DMS114 treated with DMSO at 0.1 percent for 48 hours (cell line): ENCODE data around the gene SERPINA10.
"Not testable (repeated sequence)": the region's sequence is repeated elsewhere in the genome, so short reads cannot be mapped to it uniquely, and the experiment has no call there.

Experiments
- DNase-seq: peaks from one replicate; lab custom pipeline; 2025; ENCODE audit not compliant: unreplicated experiment; lab: John Stamatoyannopoulos, UW

Gene SERPINA10

DNA sequence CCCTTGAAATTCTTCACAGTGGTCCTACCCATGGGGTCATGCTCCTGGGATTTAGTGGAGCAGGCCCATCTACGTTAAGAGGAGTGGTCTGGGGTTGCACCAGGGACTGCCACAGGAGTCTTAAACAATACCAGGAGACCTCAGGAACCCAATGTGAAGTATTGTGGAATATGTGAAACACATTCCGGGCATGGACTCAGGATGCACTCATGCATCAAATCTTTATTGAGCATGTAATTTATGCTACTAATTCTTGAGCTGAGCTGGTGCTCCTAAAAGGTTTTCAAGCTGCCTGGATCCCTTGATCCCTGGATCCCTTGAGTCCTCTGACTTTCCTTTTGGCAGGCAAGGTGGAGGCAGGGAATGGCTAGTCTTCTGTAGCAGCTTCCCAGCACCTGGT is 8.8 kb downstream of the SERPINA10 start:
- no peak for DNase-seq

DNA sequence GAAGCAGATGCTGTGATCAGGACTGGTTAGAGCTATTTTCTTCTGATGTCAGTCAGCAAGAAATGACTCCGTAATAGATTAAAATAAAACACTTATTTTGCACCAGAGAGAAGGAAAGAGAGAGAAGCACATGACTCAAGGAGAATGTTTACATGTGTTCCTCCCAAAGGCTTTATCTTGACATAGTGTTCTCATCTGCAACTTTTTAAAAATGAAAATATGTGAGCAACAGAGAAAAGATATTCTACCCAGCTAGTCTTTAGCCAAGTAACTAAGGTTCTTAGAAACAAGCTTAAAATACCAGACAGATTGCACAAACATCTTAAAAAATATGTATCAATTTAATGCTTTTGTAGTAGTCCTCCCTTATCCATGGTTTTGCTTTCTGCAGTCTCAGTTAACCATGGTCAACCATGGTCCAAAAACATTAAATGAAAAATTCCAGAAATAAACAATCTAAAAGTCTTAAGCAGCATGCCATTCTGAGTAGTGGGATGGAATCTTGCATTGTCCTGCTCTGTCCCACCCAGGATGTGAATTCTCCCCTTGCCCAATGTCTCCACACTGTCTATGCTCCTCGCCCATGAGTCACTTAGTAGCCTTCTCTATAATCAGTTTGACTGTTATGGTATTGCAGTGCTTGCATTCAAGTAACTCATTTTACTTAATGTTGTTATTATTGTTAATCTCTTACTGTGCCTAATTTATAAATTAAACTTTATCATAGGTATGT is 9.9 kb downstream of the SERPINA10 start:
- no peak for DNase-seq

DNA sequence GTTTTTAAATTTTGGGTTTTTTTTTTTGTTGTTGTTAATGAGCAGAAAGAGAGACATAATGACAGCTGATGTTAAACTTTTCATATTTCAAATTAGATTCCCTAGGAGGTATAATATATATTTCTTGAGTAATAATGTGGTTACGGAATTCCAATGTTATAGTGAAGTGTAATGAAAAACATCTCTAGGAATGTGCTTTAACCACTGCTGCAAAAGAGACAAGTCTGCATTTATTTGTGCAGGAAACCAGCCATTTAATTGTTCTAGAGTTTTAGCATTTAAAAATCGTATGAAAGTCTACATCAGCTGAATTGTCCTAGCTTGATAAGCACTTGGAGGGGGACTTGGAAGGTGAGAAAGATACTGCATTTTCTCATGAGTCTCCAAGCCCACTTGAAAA is 14.3 kb downstream of the SERPINA10 start:
- no peak for DNase-seq

DNA sequence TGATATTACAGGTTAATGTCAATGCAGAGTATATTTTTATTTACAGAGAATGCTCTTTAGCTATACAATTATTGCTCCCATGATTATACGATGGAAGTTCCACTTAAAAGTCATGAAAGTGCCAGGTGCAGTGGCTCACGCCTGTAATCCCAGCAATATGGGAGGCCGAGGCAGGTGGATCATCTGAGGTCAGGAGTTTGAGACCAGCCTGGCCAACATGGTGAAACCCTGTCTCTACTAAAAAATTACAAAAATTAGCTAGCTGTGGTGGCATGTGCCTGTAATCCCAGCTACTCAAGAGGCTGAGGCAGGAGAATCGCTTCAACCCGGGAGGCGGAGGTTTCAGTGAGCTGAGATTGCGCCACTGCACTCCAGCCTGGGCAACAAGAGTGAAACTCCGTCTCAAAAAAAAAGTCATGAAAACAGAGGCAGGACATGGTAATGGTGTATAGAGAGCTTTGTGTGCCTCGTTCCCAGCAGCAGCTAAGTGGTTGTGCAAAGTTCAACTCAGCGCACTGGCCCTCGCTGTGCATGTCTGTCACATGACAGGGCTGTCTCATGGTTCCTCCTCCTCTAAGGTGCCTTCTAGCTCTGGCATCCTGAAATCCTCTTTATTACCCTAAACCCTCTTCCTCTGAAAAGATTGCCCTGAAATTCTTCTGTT is 16.0 kb downstream of the SERPINA10 start:
- not testable (repeated sequence) for DNase-seq

DNA sequence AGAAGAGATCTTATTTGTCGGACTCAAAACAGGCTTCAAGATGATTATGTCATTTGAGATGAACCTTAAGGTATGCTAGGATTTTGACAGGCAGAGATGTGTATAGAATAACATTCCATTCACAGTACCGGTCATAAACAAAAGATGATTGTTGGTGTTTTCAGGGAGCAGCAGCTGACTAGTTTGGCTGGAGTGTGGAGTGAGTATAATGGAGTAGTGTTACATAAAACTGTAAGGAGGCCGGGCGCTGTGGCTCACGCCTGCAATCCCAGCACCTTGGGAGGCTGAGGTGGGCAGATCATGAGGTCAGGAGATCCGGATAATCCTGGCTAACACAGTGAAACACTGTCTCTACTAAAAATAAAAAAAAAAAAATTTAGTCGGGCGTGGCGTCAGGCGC is 23.9 kb downstream of the SERPINA10 start:
- no peak for DNase-seq

DNA sequence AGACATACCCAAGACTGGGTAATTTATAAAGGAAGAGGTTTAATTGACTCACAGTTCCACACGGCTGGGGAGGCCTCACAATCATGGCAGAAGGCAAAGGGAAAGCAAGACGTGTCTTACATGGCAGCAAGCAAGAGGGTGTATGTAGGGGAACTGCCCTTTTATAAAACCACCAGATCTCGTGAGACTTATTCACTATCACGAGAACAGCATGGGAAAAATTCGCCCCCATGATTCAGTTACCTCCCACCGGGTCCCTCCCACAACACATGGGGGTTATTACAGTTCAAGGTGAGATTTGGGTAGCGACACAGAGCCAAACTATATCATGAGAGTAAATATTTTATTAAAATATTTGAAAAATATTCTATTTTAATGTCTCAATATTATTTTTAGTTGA is 24.5 kb downstream of the SERPINA10 start:
- DNase-seq: not testable (repeated sequence)

DNA sequence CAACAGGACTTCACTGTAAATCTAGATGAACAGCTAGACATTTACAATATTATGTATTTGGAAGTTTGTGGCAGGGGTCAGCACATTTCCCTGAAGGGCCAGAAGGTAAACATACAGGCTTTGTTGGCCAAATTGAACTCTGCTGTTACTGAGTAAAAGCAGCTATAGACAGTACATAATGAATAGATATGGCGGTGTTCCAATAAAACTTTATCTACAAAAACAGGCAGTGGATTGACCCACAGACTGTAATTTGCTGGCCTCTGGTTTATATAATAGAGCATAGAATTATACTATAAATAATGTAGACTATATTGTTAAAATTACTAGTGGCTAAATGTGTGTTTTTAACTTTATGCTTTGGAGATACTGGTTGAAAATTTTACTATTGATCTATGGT is 25.7 kb downstream of the SERPINA10 start:
- DNase-seq: no peak

DNA sequence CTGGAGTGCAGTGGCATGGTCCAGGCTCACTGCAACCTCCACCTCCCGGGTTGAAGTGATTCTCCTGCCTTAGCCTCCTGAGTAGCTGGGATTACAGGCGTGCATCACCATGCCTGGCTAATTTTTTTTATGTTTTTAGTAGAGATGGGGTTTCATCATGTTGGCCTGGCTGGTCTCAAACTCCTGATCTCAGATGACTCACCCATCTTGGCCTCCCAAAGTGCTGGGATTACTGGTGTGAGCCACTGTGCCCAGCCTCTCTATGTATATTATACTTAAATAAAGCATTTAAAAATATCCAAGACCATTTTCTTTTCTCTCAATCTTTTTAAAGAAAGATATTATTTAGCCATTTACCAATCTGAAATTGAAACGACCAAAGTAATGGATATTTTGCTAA is 28.9 kb downstream of the SERPINA10 start:
- DNase-seq: not testable (repeated sequence)

DNA sequence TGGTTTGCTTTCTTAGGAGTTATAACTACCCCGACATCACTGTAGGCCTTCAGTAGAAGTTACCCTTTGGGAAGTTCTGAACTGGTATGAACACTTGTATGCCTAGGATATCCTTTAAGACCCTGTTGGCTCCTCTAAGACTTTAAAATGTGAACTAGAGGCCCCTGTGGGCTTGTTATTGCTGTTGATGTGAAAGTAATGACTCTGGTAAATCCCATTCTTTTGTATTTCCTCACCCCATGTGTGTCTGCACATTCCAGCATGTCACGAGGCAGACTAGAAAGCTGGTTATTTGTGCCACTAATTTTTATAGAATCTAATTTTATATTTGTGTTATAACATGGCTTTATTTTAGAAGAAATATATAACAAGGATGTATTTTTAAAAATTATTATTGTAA is 48.9 kb downstream of the SERPINA10 start:
- DNase-seq: no peak

DNA sequence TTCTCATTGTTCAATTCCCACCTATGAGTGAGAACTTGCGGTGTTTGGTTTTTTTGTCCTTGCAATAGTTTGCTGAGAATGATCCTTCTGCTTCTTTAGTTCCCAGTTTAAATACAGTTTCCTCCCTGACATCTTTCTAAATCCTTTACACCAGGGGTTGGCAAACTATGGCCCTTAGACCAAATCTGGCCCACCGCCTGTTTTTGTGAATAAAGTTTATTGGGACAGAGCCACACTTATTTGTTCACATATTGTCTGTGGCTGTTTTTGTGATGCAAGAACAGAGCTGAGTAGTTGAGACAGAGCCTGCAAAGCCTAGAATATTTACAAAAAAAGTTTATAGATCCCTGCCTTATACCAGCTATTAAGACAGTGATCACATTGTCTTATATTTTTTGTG is 53.7 kb downstream of the SERPINA10 start:
- DNase-seq: no peak

DNA sequence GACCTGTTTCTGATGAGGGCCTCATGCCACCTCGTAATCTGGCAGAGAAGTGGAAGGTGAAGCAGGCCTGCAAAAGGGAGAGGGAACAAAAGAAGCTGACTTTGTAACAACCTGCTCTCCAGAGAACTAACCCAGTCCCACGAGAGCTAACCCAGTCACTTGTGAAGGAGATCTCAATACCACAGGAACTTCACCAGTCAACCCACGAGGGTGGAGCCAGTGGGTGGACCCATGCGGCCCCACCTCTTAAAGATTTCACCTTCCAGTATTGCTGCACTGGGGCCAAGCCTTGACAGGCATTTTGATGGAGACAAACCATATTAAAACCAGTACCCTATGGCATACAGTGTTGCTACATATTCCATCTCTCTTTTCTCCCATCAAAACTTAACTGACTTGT is 55.1 kb downstream of the SERPINA10 start:
- no peak for DNase-seq

DNA sequence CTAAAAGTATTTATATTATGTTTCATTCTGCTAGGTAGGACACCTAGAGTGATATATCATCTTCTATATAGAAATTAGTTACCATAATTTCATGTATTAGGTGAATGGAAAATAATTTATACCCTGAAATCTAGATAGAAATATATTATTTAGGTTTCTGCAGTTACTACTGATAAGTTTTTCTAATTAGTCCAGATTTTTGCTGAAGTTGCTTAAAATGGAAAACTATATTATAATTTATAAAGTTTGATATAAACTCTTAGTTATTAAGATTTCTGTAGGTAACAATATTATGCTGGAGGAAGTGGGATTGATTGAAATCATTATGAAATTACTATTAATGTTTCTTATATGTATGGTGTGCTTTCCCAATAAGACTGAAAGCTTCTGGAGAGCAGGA is 56.0 kb downstream of the SERPINA10 start:
- no peak for DNase-seq
